Cardiac septum (tissue), 1 donor: Measurements from ENCODE around the gene HMGCS1. TPM values are rescaled to one million over a fixed set of nuclear protein-coding genes. Genes with fewer than 3 reads are reported as not detected.
"Not testable (repeated sequence)": the region's sequence is repeated elsewhere in the genome, so short reads cannot be mapped to it uniquely, and the experiment has no call there.

Experiments used
- DNase-seq: peaks from one replicate; pipeline ENCODE4 v3.0.0-alpha.2; 2020; ENCODE audit warnings: low spot score
- intact Hi-C: fragments of 100-400 bp; cut with DNase I; formaldehyde crosslinking; loops from one replicate; pipeline ENCODE4 v1.14.0; 2022
- total RNA-seq: library from RNA; stranded (reverse); fragmentation: NEBNext Ultra II Directional; extraction: Animal tissue kit (Norgen Biotek cat#: 25700); gene quantifications from one replicate; pipeline ENCODE4 v1.2.1, GENCODE V29; 2021
- donor health status: DM: no; HTN: no; CAD: no.

The HMGCS1 gene
- total RNA-seq, 1 donor from 2014 or later, result 34.4 TPM

DNA sequence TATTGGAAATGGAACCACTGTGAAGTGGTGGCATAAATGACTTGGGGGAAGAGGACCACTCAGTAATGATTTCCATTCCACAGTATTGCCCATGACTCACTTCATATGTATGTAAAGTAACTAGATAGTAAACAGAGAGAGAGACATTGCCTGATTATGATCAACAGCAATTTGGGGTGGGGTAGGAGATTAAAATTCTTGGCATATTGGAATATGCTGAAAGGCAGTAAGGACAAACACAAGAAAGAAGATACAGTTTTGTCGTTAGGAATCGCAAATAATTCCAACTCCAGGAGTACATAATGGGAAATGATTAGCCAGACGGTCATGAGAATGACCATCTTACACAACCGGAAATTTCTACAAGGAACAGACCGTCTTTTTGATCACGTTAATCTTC lies 1.5 kb upstream of the HMGCS1 start:
- intact Hi-C loops, result loop anchor here (5.0 kb wide), 1 partner anchor 168 kb away; the partner anchor contains the start of gene TMEM267
- DNase-seq, result no peak

DNA sequence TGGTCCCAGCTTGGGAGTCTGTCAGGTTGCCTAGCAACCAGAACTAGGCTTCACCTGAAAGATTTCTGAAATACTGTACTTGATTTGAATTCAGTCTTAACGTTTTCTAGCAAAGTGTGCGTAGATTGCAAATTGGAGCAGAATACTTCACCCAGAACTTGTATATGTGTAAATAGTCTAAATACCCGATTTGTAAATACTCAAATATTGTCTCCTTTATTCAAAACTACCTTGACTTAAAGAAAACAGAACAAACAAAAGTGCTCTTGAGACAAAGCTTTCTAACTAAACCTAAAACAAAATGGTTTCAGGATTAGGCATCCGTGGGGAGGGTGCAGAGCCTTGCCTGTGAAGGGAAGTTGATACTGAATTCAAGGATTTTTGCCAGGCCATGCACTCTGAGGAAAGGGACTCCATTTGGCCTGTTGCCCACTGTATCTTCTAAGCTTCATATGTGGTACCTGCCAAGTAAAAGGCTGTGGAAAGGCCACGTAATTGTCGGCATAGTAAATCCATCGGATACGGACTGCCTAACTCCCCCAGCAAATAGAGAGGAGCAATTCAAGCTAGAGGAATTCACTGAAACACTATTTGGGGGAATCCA lies 744 bp upstream of the HMGCS1 start:
- intact Hi-C loops, result loop anchor here (1.0 to 5.0 kb wide), 2 partner anchors 168 to 193 kb away; partner anchors contain the start of gene TMEM267
- DNase-seq, result no peak

DNA sequence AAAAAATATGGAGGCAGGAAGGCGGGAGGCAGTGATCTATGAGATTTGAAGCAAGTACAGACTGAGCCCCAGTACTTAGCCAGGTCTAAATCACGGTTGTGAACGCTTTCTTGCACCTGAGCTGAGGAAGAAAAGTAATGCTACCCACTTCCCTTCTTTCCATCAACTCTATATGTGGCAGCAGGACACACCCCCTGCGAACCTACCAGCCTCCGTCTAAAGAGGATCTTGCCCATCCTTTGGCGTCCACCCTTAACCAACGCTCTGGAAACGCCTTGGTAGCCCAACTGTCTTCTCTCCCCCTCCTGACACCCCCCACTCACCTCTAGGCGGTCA lies 545 bp downstream of the HMGCS1 start:
- intact Hi-C loops, result loop anchor here (1.0 to 5.0 kb wide), 2 partner anchors 170 to 191 kb away; partner anchors contain the start of gene TMEM267
- DNase-seq, result no peak

DNA sequence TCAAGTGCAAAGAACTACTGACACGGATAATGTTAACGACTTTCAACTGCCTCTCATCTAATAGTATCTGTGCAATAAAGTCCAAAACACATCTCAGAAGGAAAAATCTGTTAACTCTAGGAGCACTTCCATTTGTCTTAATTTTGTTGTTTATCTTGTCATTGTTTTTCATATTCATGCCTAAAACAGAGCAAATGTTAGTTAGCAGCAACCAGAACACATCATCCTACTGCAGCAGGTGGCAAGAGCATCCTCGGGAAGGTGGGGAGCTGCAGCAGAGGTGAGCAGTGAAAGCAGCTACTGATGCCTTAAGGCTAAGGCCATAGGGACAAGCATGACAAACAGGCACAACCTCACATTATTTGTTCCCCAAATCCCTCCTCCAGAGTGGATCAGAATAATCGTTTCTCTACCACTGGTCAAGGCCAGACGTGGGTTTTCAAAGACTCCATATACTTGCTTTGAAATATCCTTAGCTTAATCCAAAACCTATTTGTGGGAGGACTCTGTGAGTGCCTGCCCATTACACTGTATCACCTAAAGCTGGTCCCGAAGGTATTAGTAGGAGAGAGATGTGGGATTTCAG lies 1.0 kb downstream of the HMGCS1 start:
- intact Hi-C loops, result loop anchor here (5.0 kb wide), 1 partner anchor 170 kb away; the partner anchor contains the start of gene TMEM267
- no peak for DNase-seq

DNA sequence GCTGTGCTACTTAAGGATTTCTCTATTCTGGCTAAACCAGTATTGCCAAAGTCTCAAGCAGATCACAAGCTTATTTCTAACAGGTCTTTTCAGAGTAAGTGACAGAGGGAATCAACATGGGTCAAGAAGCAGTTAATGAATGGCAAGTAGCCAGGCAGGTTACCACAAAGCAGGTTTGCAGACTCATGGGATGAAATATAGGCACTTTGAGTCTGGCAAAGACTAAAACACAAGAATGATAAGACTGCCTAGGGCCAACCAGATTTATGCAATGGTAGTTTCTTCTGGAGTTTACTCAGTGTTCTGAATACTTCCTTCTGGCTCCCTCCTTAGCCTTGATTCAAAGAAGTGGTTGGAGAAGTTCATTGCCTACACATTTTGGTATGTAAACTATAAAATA lies 3.6 kb downstream of the HMGCS1 start:
- intact Hi-C loops, result loop anchor here (5.0 kb wide), 2 partner anchors 173 to 402 kb away; partner anchors contain the start of gene TMEM267
- no peak for DNase-seq

DNA sequence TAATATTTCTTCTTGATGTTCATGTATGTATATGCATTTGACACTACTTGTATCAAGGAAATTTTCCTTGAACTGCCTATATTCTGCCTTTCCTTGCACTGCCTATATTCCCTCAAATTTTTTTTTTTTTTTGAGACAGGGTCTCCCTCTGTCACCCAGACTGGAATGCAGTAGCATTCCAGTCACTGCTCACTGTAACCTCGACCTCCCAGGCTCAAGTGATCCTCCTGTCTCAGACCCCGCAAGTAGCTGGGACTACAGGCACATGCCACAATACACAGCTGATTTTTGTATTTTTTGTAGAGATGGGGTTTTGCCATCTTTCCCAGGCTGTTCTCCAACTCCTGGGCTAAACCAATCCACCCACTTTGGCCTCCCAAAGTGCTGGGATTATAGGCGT lies 4.1 kb downstream of the HMGCS1 start:
- no peak for DNase-seq
- intact Hi-C loops, result loop anchor here (5.0 kb wide), 1 partner anchor 402 kb away; no protein-coding TSS in a partner anchor

DNA sequence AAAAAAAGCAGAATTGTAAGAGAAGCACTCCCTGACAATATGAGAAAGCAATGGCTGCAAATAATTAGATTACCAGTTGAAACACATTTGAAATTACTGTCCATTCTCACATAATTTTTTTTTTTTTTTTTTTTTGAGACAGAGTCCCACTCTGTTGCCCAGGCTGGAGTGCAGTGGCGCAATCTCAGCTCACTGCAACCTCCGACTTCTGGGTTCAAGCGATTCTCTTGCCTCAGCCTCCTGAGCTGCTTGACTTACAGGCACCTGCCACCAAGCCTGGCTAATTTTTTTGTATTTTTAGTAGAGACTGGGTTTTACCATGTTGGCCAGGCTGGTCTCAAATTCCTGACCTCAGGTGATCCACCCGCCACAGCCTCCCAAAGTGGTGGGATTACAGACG lies 6.3 kb downstream of the HMGCS1 start:
- DNase-seq, result not testable (repeated sequence)
- intact Hi-C loops, result loop anchor here (2.0 to 5.0 kb wide), 2 partner anchors 202 to 400 kb away; no protein-coding TSS in a partner anchor

DNA sequence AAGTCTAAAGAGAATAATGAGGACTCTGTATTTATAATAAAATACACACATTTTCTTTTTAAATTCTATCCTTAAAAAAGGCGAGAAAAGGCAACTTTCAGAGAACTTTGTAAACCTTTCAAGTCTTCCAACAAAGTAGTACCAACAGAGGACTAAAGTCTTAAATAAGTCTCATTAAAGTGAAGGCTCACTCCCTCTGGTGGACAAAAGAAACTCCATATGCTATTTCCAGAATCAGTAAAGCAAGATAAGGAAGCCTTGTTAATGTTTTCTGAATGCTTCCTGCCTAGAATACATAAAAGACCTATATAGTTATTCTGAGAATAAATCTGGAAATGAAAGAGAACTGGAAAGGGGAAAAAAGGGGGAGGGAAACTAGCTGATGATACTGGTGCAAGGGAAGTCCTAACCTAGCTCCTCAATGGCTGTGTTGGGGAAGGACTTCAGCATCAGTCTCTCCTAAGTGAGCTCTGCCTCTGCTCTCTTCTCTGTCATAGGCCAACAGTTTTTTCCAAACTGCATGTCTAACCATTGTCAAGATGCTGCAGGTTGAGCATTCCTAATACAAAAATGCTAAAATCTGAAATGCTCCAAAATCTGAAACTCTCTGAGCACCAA lies 7.2 kb downstream of the HMGCS1 start:
- intact Hi-C loops, result loop anchor here (2.0 to 5.0 kb wide), 2 partner anchors 201 to 399 kb away; no protein-coding TSS in a partner anchor
- DNase-seq, result no peak

DNA sequence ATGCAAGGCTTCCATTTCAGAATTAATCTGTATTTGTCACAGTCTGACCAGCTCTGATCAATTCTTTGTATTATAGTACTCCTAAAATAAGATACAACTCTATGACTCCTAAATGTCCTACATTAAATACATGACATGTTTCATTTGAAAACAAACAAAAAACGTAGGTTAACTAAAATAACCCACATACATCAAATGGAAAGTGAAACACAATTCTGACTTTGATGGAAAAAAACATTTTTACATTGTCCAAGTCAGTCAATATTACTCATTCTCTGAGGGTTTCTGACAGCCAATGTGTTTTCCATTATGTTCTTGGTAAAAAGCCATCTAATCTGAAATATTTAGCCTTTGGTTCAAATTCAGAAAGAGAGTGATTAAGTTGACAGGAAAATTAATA lies 8.7 kb downstream of the HMGCS1 start:
- intact Hi-C loops, result no loop called here

DNA sequence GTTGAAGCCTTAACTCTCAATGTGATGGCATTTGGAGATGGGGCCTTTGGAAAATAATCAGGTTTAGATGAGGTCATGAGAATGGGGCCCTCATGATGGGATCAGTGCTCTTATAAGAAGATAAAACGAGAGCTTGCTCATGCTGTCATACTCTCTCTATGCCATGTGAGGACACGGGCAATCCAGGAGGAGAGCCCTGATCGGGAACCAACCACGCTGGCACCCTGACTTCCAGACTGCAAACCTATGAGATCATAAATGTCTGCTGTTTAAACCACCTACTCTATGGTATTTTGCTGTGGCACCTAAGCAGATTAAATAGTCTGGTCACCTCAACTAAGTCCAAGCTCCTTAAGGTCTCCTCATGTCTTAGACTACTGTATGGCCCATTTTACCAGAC lies 10.0 kb downstream of the HMGCS1 start:
- no peak for DNase-seq
- intact Hi-C loops, result no loop called here

More for the DNA sequence above, 8.7 kb downstream of the HMGCS1 start:
- no peak for DNase-seq

DNA sequence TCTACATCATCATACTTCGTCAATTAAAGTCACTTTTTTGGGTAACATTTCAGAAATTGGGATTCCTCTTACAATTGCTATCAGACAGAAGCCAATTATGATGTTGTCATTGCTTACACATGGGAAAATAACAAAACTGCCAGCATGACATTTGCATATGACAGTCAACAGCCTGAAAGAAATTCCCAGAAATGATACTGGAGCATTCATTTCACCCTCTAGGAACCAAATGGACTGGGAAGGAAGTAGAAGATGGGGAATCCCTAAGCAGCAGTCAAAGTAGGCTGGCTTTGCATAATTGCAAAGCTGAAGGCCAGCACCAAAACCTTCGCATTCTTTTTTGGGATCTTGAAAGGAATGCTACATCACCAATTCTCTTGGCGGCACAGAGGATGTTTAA lies 10.7 kb downstream of the HMGCS1 start:
- intact Hi-C loops, result no loop called here
- no peak for DNase-seq

DNA sequence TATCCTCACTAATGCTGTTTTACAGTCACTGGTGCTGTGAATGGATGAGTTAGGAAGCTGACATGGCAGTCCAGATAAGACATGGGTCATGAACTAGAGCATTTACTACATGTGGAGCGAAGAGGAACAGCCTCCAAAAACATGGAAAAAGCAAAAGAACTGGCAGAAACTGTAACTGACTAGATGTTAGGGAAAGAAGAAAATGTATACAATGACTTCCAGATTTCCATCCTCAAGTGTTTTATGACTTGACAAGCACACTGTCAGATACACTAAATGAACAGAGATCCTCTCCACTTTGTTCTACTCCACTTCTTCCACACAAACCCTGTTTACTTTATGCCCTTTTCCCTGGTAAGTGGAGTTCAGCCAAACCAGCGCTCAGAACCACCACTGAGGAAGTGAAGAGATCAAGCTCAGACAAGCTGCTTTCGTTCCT lies 11.5 kb downstream of the HMGCS1 start:
- intact Hi-C loops, result no loop called here
- no peak for DNase-seq

DNA sequence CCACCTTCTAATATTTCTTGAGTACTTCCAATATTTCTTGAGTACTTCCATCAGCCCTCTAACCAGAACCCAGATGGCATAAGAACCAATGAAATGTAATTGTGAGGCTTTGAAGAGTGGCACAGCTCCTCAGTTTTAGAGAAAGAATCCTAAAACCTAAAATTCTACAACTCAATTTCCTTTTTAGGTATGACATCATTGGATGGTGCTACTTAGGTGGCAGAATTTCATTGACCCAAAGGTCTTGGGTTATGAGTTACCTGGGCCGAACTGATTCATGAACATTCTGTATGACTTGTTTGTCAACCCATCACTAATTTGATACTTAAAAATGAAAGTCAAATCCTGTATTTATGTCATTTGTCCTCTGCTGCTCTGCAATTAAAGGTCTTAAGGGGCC lies 13.1 kb downstream of the HMGCS1 start:
- intact Hi-C loops, result no loop called here
- no peak for DNase-seq

DNA sequence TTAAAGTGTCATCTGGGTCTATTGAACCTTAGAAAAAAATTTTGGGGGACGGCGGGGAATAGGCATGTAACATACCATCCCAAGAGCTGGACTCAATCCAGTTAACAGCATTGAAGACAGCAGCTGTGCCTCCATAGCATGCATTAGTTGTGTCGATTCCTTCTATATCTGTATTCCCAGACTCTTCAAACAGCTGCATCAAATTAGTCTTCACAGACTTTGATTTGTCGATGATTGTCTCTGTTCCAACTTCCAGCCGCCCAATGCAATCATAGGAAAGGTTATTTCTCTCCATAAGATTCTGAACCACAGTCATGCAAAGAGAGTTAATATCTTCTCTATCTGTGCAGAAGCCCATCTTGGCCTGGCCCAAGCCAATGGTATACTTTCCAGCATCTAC lies 14.8 kb downstream of the HMGCS1 start:
- intact Hi-C loops, result no loop called here
- no peak for DNase-seq

DNA sequence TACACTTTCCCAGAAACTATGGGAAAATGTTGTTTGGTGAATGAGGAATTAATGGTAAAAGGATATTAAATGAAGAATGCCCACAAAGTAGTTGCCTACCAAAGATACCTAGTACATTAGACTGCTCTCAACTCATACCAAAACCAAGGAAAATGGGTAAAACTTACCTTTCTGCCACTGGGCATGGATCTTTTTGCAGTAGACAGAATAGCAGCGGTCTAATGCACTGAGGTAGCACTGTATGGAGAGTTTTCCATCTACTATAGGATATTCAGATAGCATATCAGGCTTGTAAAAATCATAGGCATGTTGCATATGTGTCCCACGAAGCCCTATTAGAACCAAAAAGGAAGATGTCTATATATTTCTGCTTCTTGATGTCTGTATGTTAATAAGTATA lies 16.4 kb downstream of the HMGCS1 start:
- intact Hi-C loops, result no loop called here
- no peak for DNase-seq

DNA sequence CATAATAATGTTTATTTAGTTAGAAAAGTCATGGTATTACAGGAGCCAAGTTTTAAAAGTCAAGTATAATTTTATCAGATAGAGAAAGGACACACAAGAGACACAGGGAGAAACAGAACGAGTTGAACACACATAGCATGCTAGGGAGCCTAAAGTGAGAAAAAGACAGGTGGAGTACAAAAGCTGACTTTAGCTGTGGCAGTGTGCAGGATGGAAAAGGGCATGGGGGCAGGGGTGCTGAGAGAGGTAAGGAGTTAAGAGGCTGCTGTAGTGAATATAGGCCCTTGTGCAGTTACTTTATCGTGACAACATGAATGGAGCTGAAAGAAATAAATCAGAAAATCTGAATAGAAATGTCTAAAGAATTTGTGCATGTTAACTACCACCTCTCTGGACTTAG lies 18.0 kb downstream of the HMGCS1 start:
- intact Hi-C loops, result no loop called here
- DNase-seq, result no peak

DNA sequence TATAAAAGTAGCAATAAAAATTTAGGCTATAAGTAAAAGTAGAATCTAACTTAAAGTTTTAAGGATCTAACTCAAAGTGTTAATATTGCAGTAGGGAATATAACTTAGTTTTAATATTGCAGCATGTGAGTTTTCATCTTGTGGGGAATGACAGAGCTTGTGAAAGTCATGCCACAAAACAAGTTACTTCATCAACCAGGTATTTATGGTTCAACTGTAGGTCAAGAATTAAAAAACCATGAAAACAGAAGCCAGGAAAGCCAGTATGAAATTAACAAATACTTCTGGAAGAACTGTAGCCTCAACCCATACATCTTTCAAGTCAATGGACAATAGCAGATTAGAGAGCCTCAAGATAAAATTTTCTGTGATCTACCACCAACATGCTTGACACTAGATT lies 19.0 kb downstream of the HMGCS1 start:
- intact Hi-C loops, result no loop called here
- no peak for DNase-seq

DNA sequence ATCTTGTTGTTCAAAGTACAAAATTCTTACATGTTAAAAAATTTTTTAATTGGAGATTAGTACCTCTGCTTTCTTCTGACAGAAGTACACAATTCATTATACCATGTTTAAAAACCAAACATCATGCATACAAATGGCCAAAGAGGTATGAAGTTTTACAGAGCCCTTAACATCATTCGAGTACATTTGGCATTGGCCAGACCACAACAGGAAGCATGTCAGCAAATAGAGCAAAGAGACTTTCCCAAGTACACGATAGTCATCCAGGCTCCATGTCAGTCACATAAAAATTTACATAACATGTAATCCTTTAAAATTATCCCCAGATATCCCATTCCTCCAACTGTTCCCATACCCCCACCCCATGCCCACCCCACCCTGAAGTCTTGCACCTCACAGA lies 22.5 kb downstream of the HMGCS1 start:
- DNase-seq, result no peak
- intact Hi-C loops, result no loop called here

DNA sequence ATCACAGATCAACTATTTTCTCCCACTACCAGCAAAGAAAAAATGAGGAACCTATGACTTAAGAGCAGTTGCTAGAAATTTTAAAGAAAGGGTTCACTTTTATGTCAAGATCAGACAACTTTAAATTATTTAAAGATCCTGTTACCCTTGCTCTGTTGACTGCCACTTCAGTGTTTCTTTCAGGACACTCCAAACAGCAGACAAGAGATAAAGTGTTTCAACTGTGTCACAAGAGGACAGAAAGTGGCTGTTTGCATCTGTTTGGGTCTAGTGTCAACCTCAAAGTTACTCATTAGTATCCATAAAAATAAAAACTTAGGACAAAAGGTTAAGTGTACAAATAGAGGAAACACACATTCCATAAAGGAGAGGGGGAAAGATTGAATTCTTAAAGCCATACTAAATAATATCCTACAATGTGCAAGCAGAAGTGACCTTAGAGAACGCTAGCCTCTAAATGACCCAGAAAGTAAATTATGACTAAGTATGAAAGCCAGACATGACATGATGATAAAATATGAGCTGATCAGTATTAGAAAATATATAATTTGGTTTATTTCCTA lies 24.9 kb downstream of the HMGCS1 start:
- DNase-seq, result no peak
- intact Hi-C loops, result no loop called here

DNA sequence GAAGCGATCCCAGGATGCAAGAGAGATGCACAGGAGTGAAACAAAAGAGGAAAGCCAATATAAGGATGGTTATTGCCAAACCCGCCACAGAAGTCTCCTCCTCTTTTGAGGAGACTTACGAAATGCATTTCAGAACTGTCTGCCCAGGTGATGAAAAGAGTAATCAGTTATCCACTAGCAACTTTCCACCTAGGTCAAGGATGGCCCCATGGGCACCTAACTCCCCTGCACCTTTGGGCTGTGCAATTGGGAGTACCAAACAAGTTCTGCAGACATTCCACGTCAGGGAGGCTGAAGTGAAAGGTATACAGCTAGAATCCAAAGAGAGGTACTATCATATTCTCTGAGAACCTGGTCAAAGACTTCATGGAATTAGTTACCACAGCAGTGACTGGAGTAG lies 25.7 kb downstream of the HMGCS1 start:
- no peak for DNase-seq
- intact Hi-C loops, result no loop called here

DNA sequence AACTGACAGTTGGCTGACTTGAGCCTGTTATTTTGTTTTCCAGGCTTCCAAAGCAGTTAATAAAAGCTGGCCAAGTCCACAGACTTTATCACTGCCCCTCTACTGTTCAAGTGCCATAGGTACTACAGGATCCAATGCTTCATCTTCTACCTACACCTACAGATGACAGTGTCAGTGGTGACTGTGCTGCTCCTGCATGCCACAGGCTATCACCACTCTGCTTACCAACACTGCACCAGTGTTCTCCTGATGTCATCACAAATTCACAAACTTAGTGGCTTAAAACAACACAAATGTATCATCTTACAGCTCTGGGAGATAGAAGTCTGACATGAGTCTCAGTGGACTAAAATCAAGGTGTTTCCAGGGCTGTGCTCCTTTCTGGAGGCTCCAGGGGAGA lies 26.6 kb downstream of the HMGCS1 start:
- intact Hi-C loops, result no loop called here
- no peak for DNase-seq
